CD4-positive, alpha-beta T cell treated with Interleukin-6 at 100 ng/mL for 8 hours (primary cell): ENCODE results near the gene ASCC3.

Experiments used
- DNase-seq: peaks from one replicate; pipeline ENCODE4 v3.0.0-alpha.2; 2020; ENCODE audit warnings: mixed read lengths, low spot score

The ASCC3 gene

GRCh38 chr6:100573166-100573565 is 308.0 kb downstream of the ASCC3 start:
- DNase-seq, result no peak

- no peak for DNase-seq
These were observed 312.9 kb downstream of the ASCC3 start for GRCh38 chr6:100568255-100568654.

DNA sequence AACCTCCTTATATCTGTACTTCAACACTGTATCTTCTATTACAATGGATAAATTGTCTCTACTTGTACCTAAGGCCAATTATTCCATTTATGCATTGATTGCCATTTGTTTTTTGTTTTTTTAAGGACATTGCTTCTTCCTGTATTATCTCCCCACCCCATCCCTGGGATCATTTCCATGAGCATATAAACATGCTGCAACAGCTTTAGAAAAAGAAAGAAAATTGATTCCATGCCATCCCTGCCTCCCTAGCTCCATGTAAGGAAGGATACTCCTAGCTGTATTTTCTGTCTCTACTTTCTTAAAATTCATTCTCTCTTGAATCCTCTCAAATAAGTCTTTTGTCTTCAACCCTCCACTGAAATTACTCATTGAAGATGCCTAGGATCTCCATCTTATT is 314.6 kb downstream of the ASCC3 start:
- no peak for DNase-seq

GRCh38 chr6:100565439-100566104 is 315.6 kb downstream of the ASCC3 start:
- DNase-seq, result no peak

- no peak for DNase-seq
These were observed 321.3 kb downstream of the ASCC3 start for GRCh38 chr6:100559859-100560258.

DNA sequence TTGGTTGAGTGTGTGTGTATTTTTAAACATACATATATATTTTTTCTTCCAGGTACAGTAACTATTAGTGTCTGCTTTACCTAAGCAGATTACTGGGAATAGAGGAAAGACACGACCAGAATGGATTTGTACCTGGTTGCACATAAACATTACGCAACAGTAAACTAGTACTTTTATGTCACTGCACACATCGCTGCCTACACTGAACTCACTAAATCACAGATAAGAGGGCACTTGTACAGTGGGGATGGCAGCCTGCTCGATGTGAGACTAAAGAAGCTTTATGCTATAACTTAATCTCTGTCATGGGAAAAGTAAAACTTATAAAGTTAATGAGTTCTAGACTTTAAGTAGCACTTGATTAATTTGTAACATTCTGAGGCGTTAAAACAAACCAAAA is 326.9 kb downstream of the ASCC3 start:
- no peak for DNase-seq

DNA sequence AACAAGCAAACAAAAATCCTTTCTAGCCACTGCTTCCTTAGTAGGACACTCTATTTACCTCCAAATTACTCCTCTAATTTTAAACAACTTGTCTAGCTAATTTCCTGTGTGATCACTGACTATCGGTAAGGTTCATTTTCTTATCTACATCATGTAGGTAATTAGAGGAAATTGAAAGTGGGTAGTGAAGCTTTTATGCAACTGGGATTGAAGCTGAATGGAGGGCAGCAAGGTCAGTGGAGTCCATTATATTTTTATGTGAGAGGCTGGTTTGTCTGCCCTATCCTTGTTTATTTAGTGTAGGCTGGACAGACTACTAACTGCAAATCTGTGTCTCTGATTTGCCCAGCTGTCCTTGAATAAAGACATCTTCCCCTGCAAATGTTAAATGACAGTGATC is 327.9 kb downstream of the ASCC3 start:
- no peak for DNase-seq

DNA sequence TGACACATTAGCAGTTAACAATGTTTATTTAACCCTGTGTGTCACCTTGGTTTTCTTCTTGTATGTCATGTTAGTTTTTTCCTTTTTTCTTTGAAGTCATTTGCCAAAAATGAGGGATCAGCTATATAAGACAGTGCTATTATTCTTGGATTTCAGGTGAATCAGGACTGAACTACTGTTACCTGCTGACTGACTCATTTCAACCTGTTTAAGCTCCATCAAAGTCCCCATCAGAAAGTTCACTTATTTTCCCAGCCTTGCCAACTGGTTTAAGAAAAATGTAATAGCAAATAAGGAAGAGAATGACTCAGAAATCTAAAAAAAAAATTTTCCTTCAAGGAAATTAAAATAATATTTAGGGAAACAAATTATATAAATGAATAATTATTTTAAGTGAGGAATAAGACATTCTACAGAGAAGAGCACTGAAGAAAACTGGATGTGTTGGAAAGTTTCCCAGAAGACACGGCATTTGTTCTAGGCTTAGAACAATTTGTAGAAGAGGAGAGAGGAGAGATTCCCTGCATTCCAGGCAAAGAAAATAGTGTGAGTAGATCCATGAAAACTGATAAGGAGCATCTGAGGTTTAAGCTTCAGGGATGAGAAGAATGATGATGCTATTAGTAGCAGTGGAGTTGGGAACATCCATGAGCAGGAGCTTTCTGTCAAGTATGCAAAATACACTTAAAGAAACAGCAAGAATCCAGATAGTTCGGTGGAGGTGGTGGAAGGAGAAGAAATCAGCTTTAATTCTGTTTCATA is 331.5 kb downstream of the ASCC3 start:
- no peak for DNase-seq

DNA sequence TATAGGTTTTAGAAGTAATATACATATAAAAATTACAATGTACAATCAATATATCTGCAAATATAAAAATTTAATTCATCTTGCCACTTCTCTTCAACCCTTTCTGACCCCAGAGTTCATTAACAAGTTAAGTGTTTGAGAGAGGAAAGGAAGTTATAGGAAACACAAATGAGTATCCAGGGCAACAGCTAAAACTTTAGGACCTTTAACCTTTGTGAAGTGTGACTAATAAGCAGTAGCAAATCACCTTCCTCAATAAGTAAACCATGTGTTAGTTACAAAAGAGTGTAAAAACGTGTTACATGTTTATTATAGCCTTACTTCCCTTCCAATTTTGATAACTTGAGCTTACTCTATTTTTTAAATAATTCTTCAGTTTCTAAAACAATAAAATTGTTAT is 343.0 kb downstream of the ASCC3 start:
- DNase-seq, result no peak

DNA sequence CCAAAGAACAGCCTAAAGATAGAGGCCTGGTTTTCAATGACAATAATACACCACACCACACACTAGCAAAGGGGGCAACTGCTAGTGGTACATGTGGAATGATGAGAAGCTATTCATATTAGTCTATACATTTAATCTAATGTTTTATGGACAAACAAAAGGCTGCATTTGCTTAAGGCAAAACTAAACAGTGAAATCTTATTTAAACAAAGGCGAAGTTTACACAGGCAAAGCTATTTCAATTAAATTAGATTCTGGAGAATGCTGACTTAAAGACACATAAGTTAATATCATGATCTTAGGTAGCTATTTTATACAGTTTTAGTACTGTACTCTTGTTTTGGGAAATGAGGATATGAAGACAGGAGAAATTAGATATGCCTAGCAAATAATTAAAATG is 362.5 kb downstream of the ASCC3 start:
- DNase-seq, result no peak

- DNase-seq, result no peak
These were observed 363.5 kb downstream of the ASCC3 start for GRCh38 chr6:100517633-100518032.

GRCh38 chr6:100517106-100517505 is 364.0 kb downstream of the ASCC3 start:
- no peak for DNase-seq

DNA sequence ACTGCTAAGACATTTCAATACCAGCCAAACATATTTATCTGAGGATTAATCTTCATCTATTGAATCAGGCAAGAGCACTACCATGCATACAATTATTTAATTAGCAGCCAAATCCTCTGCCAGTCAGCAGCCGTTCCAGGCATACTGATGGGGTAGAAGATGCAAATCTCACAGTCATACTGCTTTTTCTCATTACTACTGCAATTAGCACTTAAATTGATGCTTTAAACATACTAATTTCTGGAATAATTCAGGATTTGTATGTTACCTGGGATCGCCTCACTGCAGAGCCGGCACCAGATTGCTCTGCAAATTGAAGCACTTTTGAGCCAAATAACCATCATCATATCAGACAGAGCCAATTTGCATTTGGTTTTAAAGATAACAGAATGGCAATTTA is 366.5 kb downstream of the ASCC3 start:
- DNase-seq, result no peak

DNA sequence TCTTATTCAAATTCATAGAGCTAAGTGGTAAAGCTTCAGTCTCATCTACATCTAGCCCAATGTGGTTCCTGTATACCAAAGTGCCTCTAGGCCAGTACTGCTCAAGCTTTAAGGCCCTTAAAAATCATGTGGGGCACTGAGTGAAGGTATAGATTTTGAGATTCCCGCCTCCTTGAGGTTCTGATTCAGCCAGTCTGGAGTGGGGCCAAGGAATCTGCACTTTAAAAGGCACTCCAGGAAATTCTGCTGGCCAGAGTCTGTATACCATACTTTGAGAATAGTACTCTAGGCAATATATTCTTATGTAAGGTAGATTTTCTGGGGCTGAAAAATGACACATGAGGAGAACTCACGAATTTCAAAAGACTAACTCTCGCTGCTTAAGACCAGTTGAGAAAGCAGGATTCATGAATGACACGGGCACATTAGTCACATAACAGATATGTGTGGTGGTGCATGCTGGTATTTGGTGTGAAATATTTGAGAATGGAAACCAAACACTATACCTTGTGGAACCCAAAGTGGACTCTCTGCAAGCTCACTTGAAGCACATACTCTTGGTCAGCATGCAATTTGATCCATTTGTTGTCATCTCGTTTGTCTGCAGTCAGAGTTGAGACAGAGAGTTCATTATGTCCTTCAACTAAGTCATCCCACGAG is 368.8 kb downstream of the ASCC3 start:
- no peak for DNase-seq

DNA sequence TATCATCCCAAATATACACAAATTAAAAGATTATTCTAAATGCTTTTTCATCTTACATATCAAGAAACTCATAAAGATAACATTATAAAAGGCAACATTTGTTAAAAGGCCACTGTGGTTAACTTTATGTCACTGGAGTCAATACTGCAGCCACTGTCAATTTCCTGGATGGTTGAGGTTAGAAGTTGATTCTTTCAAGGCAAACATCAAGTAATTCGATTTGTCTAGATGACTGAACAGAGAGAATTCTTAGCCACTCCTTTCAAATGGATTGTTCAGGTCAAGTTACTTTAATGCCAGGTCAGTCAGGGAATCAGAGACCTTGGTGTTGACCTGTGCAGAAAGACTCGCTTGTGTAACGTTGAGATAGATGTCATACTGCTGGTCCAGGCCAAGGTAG is 372.0 kb downstream of the ASCC3 start:
- no peak for DNase-seq

DNA sequence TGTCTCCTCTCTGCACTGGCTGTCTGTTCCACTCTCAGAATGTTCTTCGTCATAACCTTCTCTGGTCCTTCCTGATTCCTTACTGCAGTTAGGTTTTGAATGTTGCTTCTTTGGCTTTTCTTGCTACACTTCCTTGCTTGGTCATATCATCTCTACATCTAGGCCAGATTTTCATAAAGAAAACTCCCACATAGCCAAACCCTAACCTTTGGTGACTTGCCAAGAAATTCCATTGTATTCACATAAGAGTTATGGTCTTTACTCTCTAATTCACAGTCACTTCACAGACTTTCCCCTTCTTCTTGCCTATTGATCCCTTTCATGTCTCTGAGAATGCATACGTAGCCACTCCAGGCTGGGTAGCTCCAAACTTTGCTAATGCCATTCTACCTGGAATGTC is 374.5 kb downstream of the ASCC3 start:
- no peak for DNase-seq

DNA sequence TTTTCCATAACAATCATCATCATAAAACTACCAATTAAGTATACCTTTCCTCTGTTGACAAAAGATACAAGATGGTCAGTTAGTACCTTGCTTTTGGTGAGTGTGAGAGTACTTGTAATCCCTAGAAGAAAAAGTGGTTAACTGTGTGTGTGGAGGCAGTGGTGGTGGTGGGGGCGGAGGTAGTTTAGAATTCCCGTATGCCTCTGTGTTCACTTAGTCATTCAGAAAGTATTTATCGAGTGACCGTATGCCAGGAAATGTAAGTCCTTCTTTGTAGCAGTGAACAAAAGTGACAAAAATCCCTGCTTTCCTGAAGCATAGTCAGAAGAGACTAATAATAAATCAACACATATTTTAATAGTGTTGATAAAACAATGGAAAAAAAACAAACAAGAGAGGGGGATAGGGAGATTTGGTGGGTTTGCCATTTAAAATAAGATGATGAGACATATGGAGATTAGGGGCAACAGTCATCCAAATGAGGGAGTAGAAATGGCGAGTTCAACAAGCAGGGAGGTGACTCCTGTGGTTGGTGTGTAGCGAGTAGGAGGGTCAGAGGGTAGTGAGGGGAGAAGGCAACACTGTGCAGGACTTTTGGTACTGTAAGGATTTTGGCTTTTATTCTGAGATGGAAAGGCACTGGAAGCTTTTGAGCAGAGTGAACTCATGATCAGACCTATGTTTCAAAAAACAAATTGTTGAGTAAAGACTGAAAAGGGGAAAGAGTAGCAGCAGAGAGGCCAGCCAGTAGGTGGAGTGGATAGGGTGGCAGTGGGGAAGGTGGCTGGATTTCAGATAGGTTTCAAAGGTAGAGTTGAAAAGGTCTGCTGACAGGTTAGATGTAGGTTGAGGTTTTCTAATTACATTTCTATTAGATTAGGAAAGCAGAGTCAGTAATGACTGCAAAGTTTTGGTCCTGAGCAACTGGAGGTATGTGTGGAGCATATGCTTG is 376.1 kb downstream of the ASCC3 start:
- no peak for DNase-seq

- DNase-seq, result no peak
These were observed 378.0 kb downstream of the ASCC3 start for GRCh38 chr6:100503043-100503705.

GRCh38 chr6:100493206-100493888 is 387.8 kb downstream of the ASCC3 start:
- no peak for DNase-seq

DNA sequence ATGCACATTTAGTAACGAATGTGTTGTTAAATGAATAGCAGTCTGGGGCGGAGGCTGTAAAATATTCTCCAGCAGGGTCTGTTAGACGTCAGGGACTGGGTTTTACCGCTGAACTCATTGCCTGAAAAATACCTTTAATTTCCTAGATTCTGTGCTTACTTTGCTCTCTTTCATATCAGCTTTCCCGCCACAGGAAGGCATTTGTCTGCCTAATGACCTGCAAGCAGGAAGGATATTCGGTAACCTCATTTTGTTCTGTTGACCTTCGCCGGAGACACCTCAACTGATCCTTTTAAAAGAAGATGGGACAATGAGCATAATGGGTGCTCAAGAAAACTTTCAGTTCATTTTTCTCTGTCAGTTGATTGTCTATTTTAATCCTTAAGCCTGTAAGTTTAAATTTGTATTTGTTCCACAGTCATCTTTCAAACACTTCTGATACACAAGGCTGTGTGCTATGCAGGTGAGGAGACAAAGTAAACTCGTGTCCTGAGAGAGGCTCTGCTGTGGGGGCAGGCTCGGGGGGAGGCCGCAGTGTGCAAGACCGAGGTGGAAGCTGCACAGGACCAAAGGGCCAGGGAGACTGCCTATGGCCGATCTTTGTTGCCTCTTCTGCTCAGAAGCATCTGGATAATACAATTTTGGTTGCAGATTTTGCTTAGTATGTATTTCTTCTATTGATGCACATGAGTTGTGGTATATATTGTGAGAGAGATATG is 389.0 kb downstream of the ASCC3 start:
- DNase-seq, result no peak
